B cell (primary cell): ENCODE results near the gene GPR3.

Experiments
- CTCF ChIP-seq: fragments of 200-600 bp; IDR thresholded peaks from one replicate; pipeline ENCODE4 v1.8.0; 2022; ENCODE audit warnings: antibody characterized with exemption, mild to moderate bottlenecking
- EZH2 ChIP-seq: IDR thresholded peaks from 2 replicates; pipeline ENCODE4 v1.6.1; 2012; ENCODE audit warnings: borderline replicate concordance, low read depth, mild to moderate bottlenecking, moderate library complexity, low read length; ENCODE audit not compliant: insufficient read depth, poor library complexity, severe bottlenecking

GRCh38 chr1:27408151-27408550, 15.7 kb downstream of the GPR3 start:
- no peak for TF ChIP-seq CTCF
- no peak for TF ChIP-seq EZH2
